Measurements from ENCODE around the gene SEMA3D. TPM values are rescaled to one million over a fixed set of nuclear protein-coding genes. Genes with fewer than 3 reads are reported as not detected.

The SEMA3D gene
- total RNA-seq, 1 experiment from 2014 or later = 23.3 TPM

- no peaks in the 10 kb centered on the region for H3K36me3 ChIP-seq (ENCODE audit: insufficient read depth, low read length, poor library complexity, severe bottlenecking)
- intact Hi-C loops (cut with micrococcal nuclease; ENCODE audit: unreplicated experiment) = loop anchor here (1.0 to 2.0 kb wide), 4 partner anchors 145 to 709 kb away; no protein-coding TSS in a partner anchor
- POLR2A ChIA-PET (ENCODE audit: low non-redundant PET) = no interaction called here
- no peak overlapping the region for H3K27ac ChIP-seq (ENCODE audit: low read depth, low read length, poor library complexity, severe bottlenecking)
- peak; percentile 80 for DNase-seq (ENCODE audit: low spot score)
- H3K9me3 ChIP-seq (ENCODE audit: low read depth, low read length, poor library complexity, severe bottlenecking) = no peaks in the 10 kb centered on the region
- no TSS peak for BruUV-seq (replicated peaks)
- TF ChIP-seq CTCF (conservative IDR thresholded peaks at IDR 0.05; ENCODE audit: low read depth, low read length) (peak; percentile 87), EZH2 (IDR thresholded peaks at IDR 0.05; ENCODE audit: borderline replicate concordance, low read depth, low read length, poor library complexity, severe bottlenecking) (no peak)
- no peaks in the 10 kb centered on the region for H3K27me3 ChIP-seq (replicated peaks; ENCODE audit: insufficient read depth, low read depth, low read length, poor library complexity)
- no peak overlapping the region for H3K4me3 ChIP-seq (ENCODE audit: low read depth, low read length, poor library complexity, severe bottlenecking)
- CTCF ChIA-PET = interaction anchor here (0.8 to 1.2 kb wide), 4 partner anchors 144 to 795 kb away, joined by 3 to 8 read pairs (median 4); no protein-coding TSS in a partner anchor
- peaks cover 8% of the 10 kb centered on the region for H3K4me1 ChIP-seq (ENCODE audit: insufficient read depth, low read length, poor library complexity, severe bottlenecking)
Measured at GRCh38 chr7:85041605-85042216, 145.1 kb downstream of the SEMA3D start.

GRCh38 chr7:85039196-85039923 lies 147.5 kb downstream of the SEMA3D start:
- Histone ChIP-seq H3K9me3 (ENCODE audit: low read depth, low read length, poor library complexity, severe bottlenecking) (no peaks in the 10 kb centered on the region), H3K4me3 (ENCODE audit: low read depth, low read length, poor library complexity, severe bottlenecking) (no peak overlapping the region), H3K27ac (ENCODE audit: low read depth, low read length, poor library complexity, severe bottlenecking) (no peak overlapping the region), H3K36me3 (ENCODE audit: insufficient read depth, low read length, poor library complexity, severe bottlenecking) (no peaks in the 10 kb centered on the region), H3K4me1 (ENCODE audit: insufficient read depth, low read length, poor library complexity, severe bottlenecking) (no peaks in the 10 kb centered on the region), H3K27me3 (replicated peaks; ENCODE audit: insufficient read depth, low read depth, low read length, poor library complexity) (no peaks in the 10 kb centered on the region)
- TF ChIP-seq CTCF (conservative IDR thresholded peaks at IDR 0.05; ENCODE audit: low read depth, low read length) (no peak), EZH2 (IDR thresholded peaks at IDR 0.05; ENCODE audit: borderline replicate concordance, low read depth, low read length, poor library complexity, severe bottlenecking) (no peak)
- ChIA-PET CTCF (no interaction called here), POLR2A (ENCODE audit: low non-redundant PET) (no interaction called here)
- DNase-seq (ENCODE audit: low spot score) = no peak
- intact Hi-C loops (cut with micrococcal nuclease; ENCODE audit: unreplicated experiment) = no loop called here
- BruUV-seq (replicated peaks) = no TSS peak

GRCh38 chr7:85038466-85038865 lies 148.4 kb downstream of the SEMA3D start:
- ChIA-PET POLR2A (ENCODE audit: low non-redundant PET) (no interaction called here), CTCF (no interaction called here)
- H3K36me3 ChIP-seq (ENCODE audit: insufficient read depth, low read length, poor library complexity, severe bottlenecking) = no peaks in the 10 kb centered on the region
- H3K4me1 ChIP-seq (ENCODE audit: insufficient read depth, low read length, poor library complexity, severe bottlenecking) = no peaks in the 10 kb centered on the region
- H3K27me3 ChIP-seq (replicated peaks; ENCODE audit: insufficient read depth, low read depth, low read length, poor library complexity) = no peaks in the 10 kb centered on the region
- no peak for TF ChIP-seq CTCF (conservative IDR thresholded peaks at IDR 0.05; ENCODE audit: low read depth, low read length)
- no peak for TF ChIP-seq EZH2 (IDR thresholded peaks at IDR 0.05; ENCODE audit: borderline replicate concordance, low read depth, low read length, poor library complexity, severe bottlenecking)
- no peak for DNase-seq (ENCODE audit: low spot score)
- H3K4me3 ChIP-seq (ENCODE audit: low read depth, low read length, poor library complexity, severe bottlenecking) = no peak overlapping the region
- no peak overlapping the region for H3K27ac ChIP-seq (ENCODE audit: low read depth, low read length, poor library complexity, severe bottlenecking)
- no peaks in the 10 kb centered on the region for H3K9me3 ChIP-seq (ENCODE audit: low read depth, low read length, poor library complexity, severe bottlenecking)
- intact Hi-C loops (cut with micrococcal nuclease; ENCODE audit: unreplicated experiment) = no loop called here
- no TSS peak for BruUV-seq (replicated peaks)

All from A673 (cell line).